ENCODE results near the gene TACC2. TPM values are rescaled to one million over a fixed set of nuclear protein-coding genes. Genes with fewer than 3 reads are reported as not detected.
"Not testable (repeated sequence)": the region's sequence is repeated elsewhere in the genome, so short reads cannot be mapped to it uniquely, and the experiment has no call there.

TACC2 gene
- total and polyA plus RNA-seq, 2 donors (not counting 1 experiment from before 2014, with no cell fraction given), result not detected

- Histone ChIP-seq H4K20me1 (ENCODE audit: control insufficient read depth, insufficient read depth, low read length, poor library complexity, severe bottlenecking) (no peaks in the 10 kb centered on the region), H3K4me3 (ENCODE audit: control extremely low read depth in 1 of 5, extremely low read depth in 1 of 5, insufficient read depth in 1 of 5, low read depth in 2 of 5, low read length in 4 of 5) (no peak overlapping the region), H3K79me2 (ENCODE audit: control insufficient read depth, insufficient read depth, low read length) (no peaks in the 10 kb centered on the region), H3K4me1 (ENCODE audit: control insufficient read depth in 2 of 2, insufficient read depth in 2 of 2, low read length in 2 of 2) (no peaks in the 10 kb centered on the region), H3K27ac (ENCODE audit: low read length in 2 of 2) (no peak overlapping the region), H3K27me3 (replicated peaks in 1 of 4; ENCODE audit: control extremely low read depth in 1 of 4, control insufficient read depth in 3 of 4, insufficient read depth in 4 of 4, low read length in 3 of 4) (no peaks in the 10 kb centered on the region), H3K4me2 (replicated peaks; ENCODE audit: low read depth, low read length, poor library complexity, severe bottlenecking) (no peak overlapping the region), H3K9me3 (ENCODE audit: control extremely low read depth in 1 of 3, control insufficient read depth in 2 of 3, insufficient read depth in 1 of 3, low read length in 2 of 3) (no peaks in the 10 kb centered on the region), H2AFZ (ENCODE audit: insufficient read depth, low read depth, low read length, poor library complexity, severe bottlenecking) (no peak overlapping the region), H3K36me3 (replicated peaks in 1 of 2; ENCODE audit: control extremely low read depth in 1 of 2, control insufficient read depth in 1 of 2, extremely low read depth in 1 of 2, insufficient read depth in 2 of 2, low read length in 1 of 2) (no peaks in the 10 kb centered on the region), H3K9ac (ENCODE audit: low read length) (no peak overlapping the region)
- ChIA-PET POLR2A (no interaction called here), CTCF (no interaction called here)
- WGBS (ENCODE audit: insufficient coverage), result 82% methylated on average over 8 of the region's 8 CpGs
- intact Hi-C loops (cut with micrococcal nuclease), result no loop called here
- H3K27me3 Mint-ChIP-seq, result peaks cover 19% of the 10 kb centered on the region
- no peaks in the 10 kb centered on the region for H3K4me1 Mint-ChIP-seq
- no peaks in the 10 kb centered on the region for H3K9me3 Mint-ChIP-seq (ENCODE audit: insufficient read depth)
- ATAC-seq (ENCODE audit: low read depth) (no peak), DNase-seq (no peak)
- no peak overlapping the region for H3K27ac Mint-ChIP-seq
- H3K4me3 Mint-ChIP-seq, result no peak overlapping the region
- TF ChIP-seq EZH2 (IDR thresholded peaks at IDR 0.05; ENCODE audit: borderline replicate concordance, insufficient read depth, low read depth, low read length, poor library complexity, severe bottlenecking), result no peak
- no peak for TF ChIP-seq CTCF (IDR thresholded peaks at IDR 0.05)
These were observed 24.4 kb downstream of the TACC2 start for GRCh38 chr10:122013311-122013780.

GRCh38 chr10:122014652-122015248 is 25.8 kb downstream of the TACC2 start:
- WGBS (ENCODE audit: insufficient coverage), result 100% methylated on average over 2 of the region's 3 CpGs
- DNase-seq (no peak), ATAC-seq (ENCODE audit: low read depth) (no peak)
- no peak overlapping the region for H3K4me3 ChIP-seq (ENCODE audit: control extremely low read depth in 1 of 5, extremely low read depth in 1 of 5, insufficient read depth in 1 of 5, low read depth in 2 of 5, low read length in 4 of 5)
- H3K27me3 ChIP-seq (replicated peaks in 1 of 4; ENCODE audit: control extremely low read depth in 1 of 4, control insufficient read depth in 3 of 4, insufficient read depth in 4 of 4, low read length in 3 of 4), result peaks cover 0 to 4% (median 0%) of the 10 kb centered on the region in 4 experiments
- H3K79me2 ChIP-seq (ENCODE audit: control insufficient read depth, insufficient read depth, low read length), result no peaks in the 10 kb centered on the region
- H3K27ac ChIP-seq (ENCODE audit: low read length in 2 of 2), result no peak overlapping the region
- CTCF ChIA-PET, result no interaction called here
- Mint-ChIP-seq H3K9me3 (ENCODE audit: insufficient read depth) (no peaks in the 10 kb centered on the region), H3K27me3 (peaks cover 22% of the 10 kb centered on the region), H3K27ac (no peak overlapping the region), H3K4me3 (no peak overlapping the region), H3K4me1 (no peaks in the 10 kb centered on the region)
- POLR2A ChIA-PET, result no interaction called here
- H3K36me3 ChIP-seq (replicated peaks in 1 of 2; ENCODE audit: control extremely low read depth in 1 of 2, control insufficient read depth in 1 of 2, extremely low read depth in 1 of 2, insufficient read depth in 2 of 2, low read length in 1 of 2), result no peaks in the 10 kb centered on the region
- no peaks in the 10 kb centered on the region for H3K9me3 ChIP-seq (ENCODE audit: control extremely low read depth in 1 of 3, control insufficient read depth in 2 of 3, insufficient read depth in 1 of 3, low read length in 2 of 3)
- TF ChIP-seq CTCF (IDR thresholded peaks at IDR 0.05), result no peak
- TF ChIP-seq EZH2 (IDR thresholded peaks at IDR 0.05; ENCODE audit: borderline replicate concordance, insufficient read depth, low read depth, low read length, poor library complexity, severe bottlenecking), result no peak
- H3K4me2 ChIP-seq (replicated peaks; ENCODE audit: low read depth, low read length, poor library complexity, severe bottlenecking), result no peak overlapping the region
- no peak overlapping the region for H2AFZ ChIP-seq (ENCODE audit: insufficient read depth, low read depth, low read length, poor library complexity, severe bottlenecking)
- no peaks in the 10 kb centered on the region for H4K20me1 ChIP-seq (ENCODE audit: control insufficient read depth, insufficient read depth, low read length, poor library complexity, severe bottlenecking)
- intact Hi-C loops (cut with micrococcal nuclease), result no loop called here
- no peak overlapping the region for H3K9ac ChIP-seq (ENCODE audit: low read length)
- H3K4me1 ChIP-seq (ENCODE audit: control insufficient read depth in 2 of 2, insufficient read depth in 2 of 2, low read length in 2 of 2), result no peaks in the 10 kb centered on the region

GRCh38 chr10:122017926-122018325 is 29.0 kb downstream of the TACC2 start:
- H3K9me3 ChIP-seq (ENCODE audit: control extremely low read depth in 1 of 3, control insufficient read depth in 2 of 3, insufficient read depth in 1 of 3, low read length in 2 of 3); H3K9me3 Mint-ChIP-seq (ENCODE audit: insufficient read depth); ATAC-seq (ENCODE audit: low read depth); H3K4me1 Mint-ChIP-seq; H3K4me3 ChIP-seq (ENCODE audit: control extremely low read depth in 1 of 5, extremely low read depth in 1 of 5, insufficient read depth in 1 of 5, low read depth in 2 of 5, low read length in 4 of 5); H3K36me3 ChIP-seq (replicated peaks in 1 of 2; ENCODE audit: control extremely low read depth in 1 of 2, control insufficient read depth in 1 of 2, extremely low read depth in 1 of 2, insufficient read depth in 2 of 2, low read length in 1 of 2); CTCF ChIA-PET; H3K27ac Mint-ChIP-seq; H3K79me2 ChIP-seq (ENCODE audit: control insufficient read depth, insufficient read depth, low read length); H2AFZ ChIP-seq (ENCODE audit: insufficient read depth, low read depth, low read length, poor library complexity, severe bottlenecking); H3K4me2 ChIP-seq (replicated peaks; ENCODE audit: low read depth, low read length, poor library complexity, severe bottlenecking); DNase-seq; H4K20me1 ChIP-seq (ENCODE audit: control insufficient read depth, insufficient read depth, low read length, poor library complexity, severe bottlenecking); H3K9ac ChIP-seq (ENCODE audit: low read length); H3K4me3 Mint-ChIP-seq; H3K27me3 ChIP-seq (replicated peaks in 1 of 4; ENCODE audit: control extremely low read depth in 1 of 4, control insufficient read depth in 3 of 4, insufficient read depth in 4 of 4, low read length in 3 of 4); H3K27ac ChIP-seq (ENCODE audit: low read length in 2 of 2); H3K4me1 ChIP-seq (ENCODE audit: control insufficient read depth in 2 of 2, insufficient read depth in 2 of 2, low read length in 2 of 2); POLR2A ChIA-PET; intact Hi-C loops (cut with micrococcal nuclease): not testable (repeated sequence)
- WGBS (ENCODE audit: insufficient coverage), result no CpG with 5 or more reads among the region's 4 CpGs
- peaks cover 17% of the 10 kb centered on the region for H3K27me3 Mint-ChIP-seq

All from B cell (primary cell).